ENCODE results near the gene TNNT3.
"Not testable (repeated sequence)": the region's sequence is repeated elsewhere in the genome, so short reads cannot be mapped to it uniquely, and the experiment has no call there.

Gene TNNT3

DNA sequence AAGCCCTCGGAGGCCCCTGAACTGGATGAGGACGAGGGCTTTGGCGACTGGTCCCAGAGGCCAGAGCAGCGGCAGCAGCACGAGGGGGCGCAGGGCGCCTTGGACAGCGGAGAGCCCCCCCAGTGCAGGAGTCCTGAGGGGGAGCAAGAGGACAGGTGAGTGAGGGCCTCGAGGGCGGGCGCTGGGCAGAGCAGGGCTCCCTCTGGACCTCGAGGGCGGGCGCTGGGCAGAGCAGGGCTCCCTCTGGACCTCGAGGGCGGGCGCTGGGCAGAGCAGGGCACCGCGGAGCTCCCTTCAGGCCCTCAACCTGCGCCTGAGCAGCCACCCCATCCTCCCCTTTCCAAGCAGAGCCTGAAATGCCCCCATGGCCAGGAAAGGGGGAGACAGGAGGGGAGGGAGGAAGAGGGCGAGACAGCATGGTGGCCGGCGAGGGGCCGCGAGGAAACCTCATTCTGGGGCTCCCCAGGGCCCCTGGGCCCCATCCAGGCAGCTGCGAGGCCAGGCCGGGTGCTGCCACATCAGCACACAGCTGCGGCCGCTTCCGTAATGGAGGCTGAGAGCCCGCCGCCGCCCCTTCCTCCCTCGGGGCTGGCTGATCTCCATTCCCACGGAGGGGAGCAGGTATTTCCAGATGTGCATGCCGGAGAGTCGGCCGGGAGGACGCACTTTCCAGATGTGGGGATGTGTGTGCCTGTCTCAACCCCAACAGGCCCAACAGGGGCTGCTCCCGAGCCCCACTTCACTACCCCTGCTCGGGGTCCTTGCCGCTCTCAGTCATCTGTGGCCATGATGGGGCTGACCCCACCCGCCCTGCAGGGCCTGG is 37.9 kb upstream of the TNNT3 start:
- no peak for DNase-seq (ENCODE audit: low read depth, low spot score)

DNA sequence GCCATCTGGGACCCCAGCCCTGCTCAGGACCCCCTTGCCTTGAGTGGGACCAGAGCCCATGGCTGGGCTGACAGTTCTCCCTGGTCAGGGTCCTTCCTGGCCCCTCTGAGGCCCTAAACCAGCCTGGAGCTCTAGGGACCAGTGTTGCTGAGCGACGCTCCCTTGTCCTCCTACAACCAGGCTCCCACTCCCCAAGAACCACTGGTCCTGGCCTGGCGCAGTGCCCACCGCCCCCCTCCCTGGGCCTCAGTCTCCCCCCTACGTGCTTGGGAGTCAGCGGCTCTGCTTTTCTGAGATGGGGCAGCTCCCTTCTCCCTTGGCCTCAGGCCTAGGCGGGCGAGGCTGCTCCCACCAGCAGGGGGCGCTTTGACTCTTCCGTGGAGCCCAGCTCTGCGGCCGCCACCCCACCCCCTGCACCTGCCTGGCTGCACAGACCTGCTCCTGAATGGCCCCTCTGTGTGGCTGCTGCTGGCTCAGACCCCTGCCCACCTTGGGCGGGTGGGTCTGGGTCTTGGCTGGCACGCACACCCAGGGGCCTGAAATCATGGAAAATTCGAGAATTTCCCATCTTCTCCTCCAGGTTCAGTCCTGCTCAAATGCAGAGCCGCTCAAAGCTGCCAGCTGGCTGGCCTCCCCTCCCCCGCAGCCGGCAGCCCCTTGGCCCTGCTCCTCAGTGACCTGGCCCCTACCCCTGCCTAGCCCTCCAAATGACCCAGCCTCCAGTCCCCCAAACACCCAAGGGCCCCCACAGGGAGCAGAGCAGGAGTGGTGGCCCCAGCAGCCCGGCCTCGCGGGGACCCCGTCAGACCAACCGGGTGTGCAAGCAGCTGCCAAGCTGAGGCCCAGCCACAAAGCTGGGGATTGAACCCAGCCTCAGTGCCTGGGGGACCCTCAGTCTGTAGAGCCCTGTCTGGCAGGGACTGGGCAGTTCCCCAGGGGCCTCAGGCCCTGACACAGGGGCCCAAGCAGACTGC is 37.0 kb upstream of the TNNT3 start:
- peak; percentile 50 for DNase-seq (ENCODE audit: low read depth, low spot score)

- DNase-seq (ENCODE audit: low read depth, low spot score), result no peak
Measured at GRCh38 chr11:1883346-1884302, 35.9 kb upstream of the TNNT3 start.

GRCh38 chr11:1884303-1884700 is 35.2 kb upstream of the TNNT3 start:
- no peak for DNase-seq (ENCODE audit: low read depth, low spot score)

DNA sequence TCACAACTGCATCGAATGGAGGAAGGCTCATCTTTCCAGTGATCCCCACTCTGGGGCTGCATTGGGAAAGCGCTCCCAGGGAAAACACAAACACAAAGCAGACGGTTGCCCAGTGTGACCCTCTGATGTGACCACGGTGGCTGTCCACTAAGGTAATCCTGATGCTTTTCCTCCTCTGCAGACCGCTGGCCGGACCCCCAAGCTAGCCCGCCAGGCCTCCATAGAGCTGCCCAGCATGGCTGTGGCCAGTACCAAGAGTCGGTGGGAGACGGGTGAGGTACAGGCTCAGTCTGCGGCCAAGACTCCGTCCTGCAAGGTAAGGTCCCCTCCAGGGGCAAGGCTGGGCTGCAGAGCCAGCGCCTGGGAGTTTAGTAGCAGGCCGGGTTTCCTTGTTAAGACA is 33.0 kb upstream of the TNNT3 start:
- not testable (repeated sequence) for DNase-seq (ENCODE audit: low read depth, low spot score)

- no peak for DNase-seq (ENCODE audit: low read depth, low spot score)
Measured at GRCh38 chr11:1887451-1888346, 31.8 kb upstream of the TNNT3 start.

DNA sequence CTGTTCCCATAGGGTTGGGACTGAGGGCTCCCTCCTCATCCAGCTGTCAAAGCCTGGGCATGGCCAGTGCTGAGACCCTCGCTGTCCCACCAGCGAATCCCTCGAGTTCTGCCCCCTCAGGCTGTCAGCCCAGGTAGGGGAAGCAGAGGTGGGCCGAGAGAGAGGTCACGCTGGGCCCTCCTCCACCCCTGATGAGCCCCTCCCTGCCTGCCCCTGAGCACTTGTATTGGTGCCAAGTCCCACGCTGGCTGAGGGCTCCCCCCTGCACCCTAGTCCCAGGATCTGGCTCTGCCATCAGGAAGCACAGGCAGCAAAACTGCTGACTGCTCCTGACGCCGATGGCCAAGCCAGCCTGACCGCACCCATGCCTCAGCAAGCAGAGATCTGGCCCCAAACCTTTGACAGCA is 31.2 kb upstream of the TNNT3 start:
- DNase-seq (ENCODE audit: low read depth, low spot score), result no peak

GRCh38 chr11:1888811-1889210 is 30.7 kb upstream of the TNNT3 start:
- DNase-seq (ENCODE audit: low read depth, low spot score), result no peak

GRCh38 chr11:1889224-1889930 is 30.1 kb upstream of the TNNT3 start:
- DNase-seq (ENCODE audit: low read depth, low spot score), result peak; percentile 38

GRCh38 chr11:1889941-1890855 is 29.3 kb upstream of the TNNT3 start:
- DNase-seq (ENCODE audit: low read depth, low spot score), result no peak

DNA sequence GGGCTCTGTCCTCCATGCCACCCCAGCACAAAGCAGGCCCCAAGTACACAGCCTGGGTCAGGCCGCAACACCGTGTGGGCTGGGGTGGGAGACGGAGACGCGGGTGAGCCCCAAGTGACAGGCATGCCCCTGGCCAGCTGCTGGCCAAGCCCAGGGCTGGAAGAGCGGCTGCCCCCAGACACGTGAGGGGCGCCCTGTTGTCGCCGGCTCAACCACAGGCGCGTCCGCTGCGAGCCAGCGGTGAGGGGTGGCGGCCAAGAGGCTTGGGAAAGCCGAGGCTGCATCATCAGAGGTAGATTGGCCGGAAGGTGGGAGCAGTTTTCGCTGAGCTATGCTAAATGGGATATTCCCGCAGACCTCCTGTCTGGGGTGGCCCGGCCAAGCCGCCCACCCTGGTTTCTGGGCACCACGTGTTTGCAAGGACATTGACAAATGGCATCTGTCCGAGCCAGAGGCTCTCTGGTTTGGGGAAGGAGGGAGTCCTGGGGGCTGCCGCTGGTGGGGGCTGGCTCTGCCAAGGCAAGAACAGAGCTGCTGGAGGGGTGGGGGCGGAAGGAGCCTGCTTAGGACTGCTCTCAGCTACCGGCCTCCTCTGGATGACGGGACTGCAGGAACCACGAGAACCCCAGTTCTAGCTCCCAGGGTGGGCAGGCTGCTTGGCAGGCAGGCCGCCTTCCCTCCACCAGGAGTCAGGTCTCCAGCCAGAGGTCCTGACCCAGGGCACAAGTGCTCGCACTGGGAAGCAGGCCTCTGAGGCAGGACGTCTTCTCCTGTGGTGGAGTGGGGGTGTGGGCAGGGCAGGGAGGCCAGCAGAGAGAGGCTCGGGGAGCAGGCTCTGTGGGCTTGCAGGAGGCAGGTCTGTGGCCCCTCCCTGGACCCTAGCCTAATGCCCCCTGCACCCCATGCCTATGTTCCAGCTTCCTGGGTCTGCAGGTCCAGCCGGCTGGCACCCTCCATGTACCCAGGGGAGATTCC is 28.4 kb upstream of the TNNT3 start:
- DNase-seq (ENCODE audit: low read depth, low spot score), result no peak

- DNase-seq (ENCODE audit: low read depth, low spot score), result no peak
Measured at GRCh38 chr11:1891831-1892115, 27.7 kb upstream of the TNNT3 start, which contains the start of gene PRR33. Gene PRR33 (minus strand): TSS chr11:1891895. CDS start chr11:1890584, 1,311 bp downstream.

DNA sequence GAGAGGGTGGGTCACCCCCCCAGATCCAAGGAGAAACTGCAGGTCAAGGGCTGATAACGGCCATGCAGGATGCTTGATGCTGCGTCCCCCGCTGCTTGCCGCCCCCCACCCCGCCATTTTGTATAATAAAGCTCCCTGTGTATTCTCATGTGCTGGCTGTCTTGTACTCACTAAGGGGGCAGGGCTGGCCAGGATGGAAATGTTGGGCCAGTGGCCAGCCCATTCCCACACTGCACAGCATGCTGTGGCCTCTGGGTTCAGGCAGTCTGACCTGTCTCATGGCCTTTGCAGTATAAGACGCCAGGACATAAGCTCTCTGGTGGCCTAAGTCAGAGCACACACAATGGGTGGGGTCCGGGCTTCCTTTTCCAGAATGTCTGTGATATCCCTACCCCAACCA is 27.4 kb upstream of the TNNT3 start:
- DNase-seq (ENCODE audit: low read depth, low spot score), result no peak

GRCh38 chr11:1892558-1892957 is 26.9 kb upstream of the TNNT3 start:
- DNase-seq (ENCODE audit: low read depth, low spot score), result no peak

DNA sequence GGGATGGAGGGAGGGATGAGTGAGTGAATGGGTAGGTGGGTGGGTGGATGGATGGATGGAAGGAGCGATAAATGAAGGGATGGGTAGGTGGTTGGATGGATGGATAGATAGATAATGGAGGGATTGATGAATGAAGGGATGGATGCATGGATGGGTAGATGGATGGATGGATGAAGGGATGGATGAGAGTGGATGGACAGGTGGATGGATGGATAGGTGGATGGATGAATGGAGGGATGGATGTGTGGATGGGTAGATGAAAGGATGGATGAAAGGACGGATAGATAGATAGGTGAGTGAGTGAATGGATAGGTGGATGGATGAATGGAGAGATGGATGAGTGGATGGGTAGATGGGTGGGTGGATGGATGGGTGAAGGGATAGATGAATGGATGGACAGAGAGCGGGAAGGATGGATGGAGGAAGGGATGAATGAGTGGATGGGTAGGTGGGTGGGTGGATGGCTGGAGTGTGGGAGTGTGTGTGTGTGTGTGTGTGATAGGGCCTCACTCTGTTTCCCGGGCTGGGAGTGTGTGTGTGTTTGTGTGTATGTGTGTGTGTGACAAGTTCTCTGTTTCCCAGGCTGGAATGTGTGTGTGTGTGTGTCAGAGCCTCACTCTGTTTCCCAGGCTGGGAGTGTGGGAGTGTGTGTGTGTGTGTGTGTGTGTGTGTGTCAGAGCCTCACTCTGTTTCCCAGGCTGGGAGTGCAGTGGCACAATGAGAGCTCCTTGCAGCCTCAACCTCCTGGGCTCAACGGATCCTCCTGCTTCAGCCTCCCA is 25.7 kb upstream of the TNNT3 start:
- no peak for DNase-seq (ENCODE audit: low read depth, low spot score)

DNA sequence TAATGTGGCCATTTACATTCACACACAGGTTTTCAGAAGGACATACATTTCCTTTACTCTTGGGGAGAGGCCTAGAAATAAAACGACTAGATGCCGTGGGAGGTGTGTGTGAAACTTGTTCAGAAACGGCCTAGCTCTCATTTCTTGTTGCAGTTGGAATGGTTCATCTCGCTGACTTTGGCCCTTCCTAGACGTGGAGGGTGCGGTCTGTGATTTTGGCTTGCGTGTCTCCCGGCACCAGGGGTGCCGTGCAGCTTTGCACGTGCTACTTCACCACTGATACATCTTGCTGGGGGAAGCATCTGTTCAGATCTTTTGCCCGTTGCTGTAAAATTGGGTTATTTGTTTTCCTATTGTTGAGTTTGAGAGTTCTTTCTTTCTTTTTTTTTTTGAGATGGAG is 24.7 kb upstream of the TNNT3 start:
- DNase-seq (ENCODE audit: low read depth, low spot score), result no peak

DNA sequence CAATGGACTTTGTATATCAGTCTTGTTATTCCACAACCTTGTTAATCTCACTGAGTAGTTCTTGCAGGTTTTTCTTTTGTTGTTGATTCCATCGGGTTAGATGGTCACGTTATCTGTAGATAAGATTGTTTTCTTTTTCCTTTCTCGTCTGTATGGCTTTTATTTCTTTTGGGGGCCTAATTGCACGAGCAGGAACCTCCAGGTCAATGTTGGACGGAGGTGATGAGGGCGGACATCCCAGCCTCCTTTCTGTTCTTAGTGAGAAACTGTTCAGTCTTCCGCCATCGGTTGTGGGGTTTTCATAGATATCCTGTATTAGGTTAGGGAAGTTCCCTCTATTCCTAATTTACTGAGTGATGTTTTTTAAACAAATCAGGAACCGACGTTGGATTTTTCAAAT is 23.0 kb upstream of the TNNT3 start:
- DNase-seq (ENCODE audit: low read depth, low spot score), result no peak

Data from activated CD4-positive, CD25-positive, alpha-beta regulatory T cell treated with anti-CD3 and anti-CD28 coated beads, Interleukin-2, amount 50 U/mL, for 16 hours (primary cell).